ENCODE data around the gene WDR83. TPM values are rescaled to one million over a fixed set of nuclear protein-coding genes. Genes with fewer than 3 reads are reported as not detected.

Gene WDR83
- total RNA-seq, 4 donors from 2014 or later, result 1.5 to 24.7 (median 8.5) TPM

GRCh38 chr19:12723641-12724426, 57.2 kb downstream of the WDR83 start, which contains the start of gene TNPO2:
Gene TNPO2, minus strand, starts transcription at chr19:12723932. Its CDS starts 2,955 bp downstream, at chr19:12720977.
- Histone ChIP-seq H3K4me1 (peaks cover 4 to 5% of the 10 kb centered on the region in 2 donors), H3K4me3 (peak within 1 kb of the TSS; percentile 71 to 86), H3K9me3 (no peaks in the 10 kb centered on the region), H3K27ac (peak within 1 kb of the TSS; percentile 98), H3K36me3 (no peaks in the 10 kb centered on the region), H3K27me3 (no peaks in the 10 kb centered on the region)
- TF ChIP-seq POLR2A (IDR thresholded peaks at IDR 0.05) (no peak), CTCF (IDR thresholded peaks at IDR 0.05) (no peak)
- intact Hi-C loops (cut with DNase I; ENCODE audit: low total_unique reads), result no loop called here
- peak; percentile 46 to 55 for DNase-seq

Small RNA genes lying within 50 kb of the gene (small RNA-seq; reads per million reads assigned to genes)
- gene SNORD41, result 749 reads per million, percentile 97 among the genes with 10 or more reads in this experiment

Other genes starting within 250 kb of the WDR83 start
- gene ZNF443, start 225.8 kb upstream of the WDR83 start, total RNA-seq, result 10 to 100 TPM in 1 of 4 donors, 1 to 10 TPM in 3; 5.3 to 15.4 (median 8.4) TPM
- 10 to 100 TPM in 1 of 4 donors, 1 to 10 TPM in 3; 5.0 to 20.8 (median 6.9) TPM for gene ZNF709, start 182.0 kb upstream of the WDR83 start, total RNA-seq
- 10 to 100 TPM in 3 of 4 donors, under 1 TPM in 1; 0.88 to 28.1 (median 21.9) TPM for gene ZNF564, start 115.3 kb upstream of the WDR83 start, total RNA-seq
- gene ZNF490, start 56.0 kb upstream of the WDR83 start, total RNA-seq, result 10 to 100 TPM in 2 of 4 donors, 1 to 10 TPM in 1, under 1 TPM in 1; 0.59 to 15.4 (median 8.1) TPM
- gene ZNF791, start 55.9 kb upstream of the WDR83 start, total RNA-seq, result 10 to 100 TPM; 22.9 to 67.9 (median 37.1) TPM
- 10 to 100 TPM; 15.9 to 54.1 (median 42.8) TPM for gene MAN2B1, start 65 bp upstream of the WDR83 start, total RNA-seq
- 100 to 1,000 TPM in 2 of 4 donors, 10 to 100 TPM in 2; 70.9 to 125 (median 97.1) TPM for gene DHPS, start 15.1 kb downstream of the WDR83 start, total RNA-seq
- gene GNG14, start 21.2 kb downstream of the WDR83 start, total RNA-seq, result not detected
- 1 to 10 TPM in 2 of 4 donors, not detected in 2; 3.8 to 9.5 TPM for gene FBXW9, start 29.8 kb downstream of the WDR83 start, total RNA-seq
- 10 to 100 TPM; 29.7 to 92.9 (median 71.2) TPM for gene TNPO2, start 57.1 kb downstream of the WDR83 start, total RNA-seq
- 100 to 1,000 TPM in 3 of 4 donors, 10 to 100 TPM in 1; 88.8 to 490 (median 244) TPM for gene TRIR, start 67.9 kb downstream of the WDR83 start, total RNA-seq
- 10 to 100 TPM; 15.4 to 57.4 (median 36.4) TPM for gene GET3, start 70.7 kb downstream of the WDR83 start, total RNA-seq
- gene BEST2, start 85.0 kb downstream of the WDR83 start, total RNA-seq, result under 1 TPM in 2 of 4 donors, not detected in 2; 0.14 to 0.29 TPM
- gene HOOK2, start 108.7 kb downstream of the WDR83 start, total RNA-seq, result 10 to 100 TPM in 2 of 4 donors, 1 to 10 TPM in 1, under 1 TPM in 1; 0.59 to 37.5 (median 14.0) TPM
- gene JUNB, start 124.7 kb downstream of the WDR83 start, total RNA-seq, result 100 to 1,000 TPM in 1 of 4 donors, 10 to 100 TPM in 3; 47.4 to 417 (median 81.5) TPM
- 100 to 1,000 TPM; 148 to 178 (median 163) TPM for gene PRDX2, start 135.0 kb downstream of the WDR83 start, total RNA-seq
- gene THSD8, start 135.3 kb downstream of the WDR83 start, total RNA-seq, result 1 to 10 TPM in 1 of 4 donors, not detected in 3; 4.1 TPM
- gene RNASEH2A, start 139.8 kb downstream of the WDR83 start, total RNA-seq, result 10 to 100 TPM in 1 of 4 donors, 1 to 10 TPM in 3; 2.3 to 18.9 (median 3.1) TPM
- gene RTBDN, start 167.8 kb downstream of the WDR83 start, total RNA-seq, result not detected
- gene MAST1, start 171.7 kb downstream of the WDR83 start, total RNA-seq, result 1 to 10 TPM in 1 of 4 donors, not detected in 3; 1.2 TPM
- 10 to 100 TPM; 19.0 to 65.8 (median 31.0) TPM for gene DNASE2, start 214.6 kb downstream of the WDR83 start, total RNA-seq
- gene KLF1, start 220.4 kb downstream of the WDR83 start, total RNA-seq, result under 1 TPM in 2 of 4 donors, not detected in 2; 0.77 to 0.97 TPM
- 10 to 100 TPM in 3 of 4 donors, 1 to 10 TPM in 1; 6.8 to 47.9 (median 18.2) TPM for gene GCDH, start 224.4 kb downstream of the WDR83 start, total RNA-seq

All from uterus (tissue), 4 donors.